Stimulated activated CD8-positive, alpha-beta memory T cell treated with anti-CD3 and anti-CD28 coated beads, Interleukin-2, amount 100 ng/mL, for 48 hours (primary cell): Measurements from ENCODE around the gene CDK19.

Experiments used
- DNase-seq, 2 donors: peaks; one replicate each; pipeline ENCODE4 v3.0.0-alpha.2; 2020; ENCODE audit warnings: low read depth in 2 of 2

CDK19 gene

DNA sequence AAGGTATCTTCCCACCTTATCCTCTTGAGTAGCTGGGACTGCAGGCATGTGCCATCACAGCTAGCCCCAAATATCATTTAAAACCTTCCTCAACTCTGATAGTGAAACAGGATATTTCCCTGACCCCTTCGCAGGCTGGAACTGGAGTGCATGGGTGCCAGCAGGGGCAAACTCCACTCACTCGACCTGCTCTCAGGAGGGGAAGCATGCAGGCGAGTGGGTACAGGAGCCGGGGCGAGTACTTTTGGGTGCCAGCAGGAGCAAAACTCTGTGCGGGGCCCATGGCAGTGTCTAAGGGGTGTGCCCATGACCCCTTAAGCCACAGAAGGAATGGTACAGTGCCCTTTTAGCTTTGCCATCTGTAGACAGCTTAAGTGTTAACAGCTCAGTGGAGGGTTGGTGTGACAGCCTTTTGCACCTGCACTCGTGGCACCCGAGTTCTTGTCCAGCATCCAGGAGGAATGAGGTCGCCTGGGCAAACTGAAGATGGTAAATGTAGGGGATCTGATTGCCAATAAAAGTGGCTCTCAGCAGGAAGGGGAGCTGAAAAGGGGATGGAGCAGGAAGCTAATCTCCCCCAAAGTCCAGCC is 155.1 kb downstream of the CDK19 start:
- DNase-seq = no peak

DNA sequence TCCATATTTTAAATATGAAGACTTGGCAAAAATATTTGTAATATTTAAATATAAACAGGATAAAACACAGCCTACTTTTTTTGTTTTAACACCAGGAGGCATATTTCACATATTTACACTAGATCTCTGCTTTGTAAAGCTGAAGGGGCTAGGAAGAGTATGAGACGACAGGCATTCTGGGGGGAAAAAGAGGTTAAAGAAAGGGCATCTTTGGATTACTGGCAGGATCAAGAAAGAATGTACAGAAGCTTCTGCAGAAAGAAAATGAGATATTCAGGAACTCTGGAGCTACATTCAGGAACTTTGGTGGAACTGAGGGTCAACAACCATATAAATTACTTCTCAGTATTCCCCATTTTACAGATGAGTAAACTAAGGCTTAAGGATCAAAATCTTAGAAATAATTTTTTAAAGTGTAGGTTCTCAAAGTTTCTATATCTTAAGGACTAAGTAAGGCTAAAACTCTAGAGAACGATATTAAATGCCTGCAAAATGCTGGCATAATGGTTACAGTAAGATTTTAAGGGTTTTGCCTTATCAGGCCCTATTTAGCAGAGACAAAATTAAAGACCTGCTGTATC is 156.5 kb downstream of the CDK19 start:
- DNase-seq = no peak

GRCh38 chr6:110656492-110656891 is 158.8 kb downstream of the CDK19 start:
- no peak for DNase-seq

- no peak for DNase-seq
Observed at GRCh38 chr6:110655821-110656220, 159.4 kb downstream of the CDK19 start.

GRCh38 chr6:110654096-110654820 is 161.0 kb downstream of the CDK19 start:
- DNase-seq = no peak

- DNase-seq = no peak
Observed at GRCh38 chr6:110653381-110653780, 161.9 kb downstream of the CDK19 start.

- DNase-seq = no peak
Observed at GRCh38 chr6:110652520-110652919, 162.7 kb downstream of the CDK19 start.

- DNase-seq = no peak
Observed at GRCh38 chr6:110650755-110651154, 164.5 kb downstream of the CDK19 start.

DNA sequence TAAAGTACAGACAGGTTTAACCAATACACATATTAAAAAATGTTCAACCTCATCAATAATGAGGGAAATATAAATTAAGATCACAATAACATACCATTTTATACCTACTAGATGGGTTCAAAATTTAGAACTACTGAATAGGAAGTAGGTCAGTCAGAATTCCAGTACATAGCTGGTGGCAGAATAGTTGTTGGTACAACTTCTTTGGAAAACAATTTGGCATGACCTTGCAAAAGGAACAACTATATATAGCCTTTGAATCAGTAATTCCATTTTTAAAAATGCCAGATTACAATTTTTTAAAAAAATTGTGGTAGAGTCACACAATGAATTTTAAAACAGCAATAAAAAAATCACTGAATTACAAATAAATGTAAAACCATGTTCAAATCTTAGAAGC is 165.6 kb downstream of the CDK19 start:
- no peak for DNase-seq

DNA sequence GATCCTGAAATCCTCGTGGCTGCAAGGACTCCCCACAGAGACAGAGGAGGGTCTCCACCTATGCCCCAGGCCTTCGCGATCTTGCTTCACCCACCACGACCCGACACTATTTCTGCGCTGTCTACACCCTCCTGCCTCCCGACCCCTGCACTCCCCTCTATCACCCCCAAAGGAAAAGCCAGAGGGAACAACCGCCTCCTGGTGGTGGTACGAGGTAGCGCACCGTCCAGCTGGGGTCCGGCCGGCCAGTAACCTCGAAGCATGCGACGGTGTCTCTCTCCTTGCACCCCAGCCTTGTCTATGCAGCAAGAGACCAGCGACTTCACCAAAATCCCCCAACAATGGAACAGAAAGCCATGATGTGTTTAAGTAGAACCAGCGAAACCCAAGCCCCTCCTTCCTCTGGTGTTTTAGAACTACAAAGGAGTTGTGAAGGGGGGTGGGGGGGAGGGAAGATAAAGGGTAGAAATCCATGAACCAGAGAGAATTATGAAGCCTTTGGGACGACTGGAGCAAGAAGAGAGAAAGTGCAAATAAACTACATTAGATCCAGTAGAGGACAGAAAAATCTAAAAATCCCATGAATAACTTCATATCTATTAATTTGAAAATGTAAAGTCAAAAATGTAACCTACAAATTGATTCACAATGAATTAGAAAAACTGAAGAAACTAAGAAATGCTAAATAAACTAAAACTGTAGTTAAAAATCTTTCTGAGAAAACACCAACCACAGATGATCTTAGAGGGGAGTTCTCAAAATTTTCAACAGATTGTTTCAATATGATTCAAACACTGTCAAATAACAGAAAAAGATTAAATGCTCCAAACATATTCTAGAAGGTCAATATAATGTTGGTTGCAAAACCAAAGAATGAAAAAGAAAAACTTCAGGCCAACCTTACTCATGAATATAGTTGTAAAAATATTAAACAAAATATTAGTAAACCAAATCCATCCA is 168.0 kb downstream of the CDK19 start:
- no peak for DNase-seq

DNA sequence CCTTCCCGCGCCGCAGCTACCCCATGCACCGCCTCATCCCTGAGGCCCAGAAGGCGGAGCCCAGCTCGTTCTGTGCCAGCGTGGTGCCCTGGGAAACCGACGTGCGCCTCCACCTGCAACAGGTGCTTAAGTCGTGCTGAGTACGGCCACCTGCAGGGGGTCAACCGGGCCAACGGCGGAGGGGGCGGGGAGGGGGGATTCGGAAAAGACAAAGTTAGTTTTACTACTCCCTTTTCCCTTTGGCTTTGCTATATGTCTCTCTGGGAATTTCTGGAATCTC is 168.9 kb downstream of the CDK19 start:
- DNase-seq = no peak

GRCh38 chr6:110645685-110646418 is 169.4 kb downstream of the CDK19 start:
- no peak for DNase-seq

DNA sequence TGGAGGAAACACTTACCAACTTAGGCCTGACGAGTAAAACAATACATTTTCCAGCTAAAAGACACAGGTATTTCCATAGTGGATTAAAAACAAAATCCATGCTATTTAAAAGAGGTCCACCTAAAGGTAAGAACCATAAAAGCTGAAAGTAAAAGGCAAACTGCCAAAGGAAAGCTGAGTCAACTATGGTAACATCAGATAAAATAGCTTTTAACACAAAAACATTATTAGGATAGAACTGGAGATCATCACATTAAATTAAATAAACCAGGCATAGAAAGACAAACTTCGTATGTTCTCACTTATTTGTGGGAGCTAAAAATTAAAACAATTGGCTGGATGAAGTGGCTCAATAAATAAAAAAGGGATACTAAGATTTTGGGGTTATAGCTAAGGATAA is 172.1 kb downstream of the CDK19 start:
- DNase-seq = no peak

DNA sequence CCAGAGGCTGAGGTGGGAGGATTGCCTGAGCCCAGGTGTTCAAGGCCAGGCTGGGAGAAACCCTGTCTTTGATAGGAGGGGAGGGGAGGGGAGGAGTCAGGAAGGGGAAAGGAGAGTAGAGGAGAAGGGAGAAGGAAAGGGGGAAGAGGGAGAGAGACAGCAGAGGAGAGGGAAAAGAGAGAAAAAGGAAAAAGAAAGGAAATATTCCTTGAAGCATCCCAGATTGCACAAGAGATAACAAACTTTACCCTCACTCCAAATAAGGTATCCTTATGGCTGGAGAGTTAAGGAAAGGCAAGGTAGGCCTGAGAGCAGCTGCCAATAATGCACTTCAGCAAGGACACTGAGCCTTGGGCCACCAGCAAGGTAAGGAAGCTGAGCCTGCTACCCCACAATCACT is 172.6 kb downstream of the CDK19 start:
- no peak for DNase-seq

- no peak for DNase-seq
Observed at GRCh38 chr6:110636781-110637180, 178.5 kb downstream of the CDK19 start.

DNA sequence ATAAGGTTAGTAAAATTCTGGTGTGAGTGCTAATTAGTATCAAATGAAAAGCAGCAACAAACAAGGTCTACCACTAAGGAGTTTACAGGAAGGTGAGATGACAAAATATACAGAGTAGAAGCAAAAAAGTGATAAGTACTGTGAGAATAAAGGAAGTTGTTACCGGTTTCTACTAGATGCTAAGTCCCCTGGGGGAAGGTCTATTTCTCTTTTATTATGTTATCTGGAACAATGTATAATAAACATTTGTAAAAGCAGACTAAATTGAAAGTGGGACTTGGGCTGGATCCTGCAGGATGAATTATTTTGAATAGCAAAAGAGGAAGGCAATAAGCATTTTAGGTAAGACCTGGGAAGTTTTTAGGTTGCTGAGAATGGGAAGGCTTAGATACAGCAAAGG is 180.2 kb downstream of the CDK19 start:
- no peak for DNase-seq

GRCh38 chr6:110633731-110634213 is 181.5 kb downstream of the CDK19 start:
- no peak for DNase-seq

- DNase-seq = no peak
Observed at GRCh38 chr6:110629153-110629552, 186.1 kb downstream of the CDK19 start.

- no peak for DNase-seq
Observed at GRCh38 chr6:110628330-110628729, 186.9 kb downstream of the CDK19 start.

DNA sequence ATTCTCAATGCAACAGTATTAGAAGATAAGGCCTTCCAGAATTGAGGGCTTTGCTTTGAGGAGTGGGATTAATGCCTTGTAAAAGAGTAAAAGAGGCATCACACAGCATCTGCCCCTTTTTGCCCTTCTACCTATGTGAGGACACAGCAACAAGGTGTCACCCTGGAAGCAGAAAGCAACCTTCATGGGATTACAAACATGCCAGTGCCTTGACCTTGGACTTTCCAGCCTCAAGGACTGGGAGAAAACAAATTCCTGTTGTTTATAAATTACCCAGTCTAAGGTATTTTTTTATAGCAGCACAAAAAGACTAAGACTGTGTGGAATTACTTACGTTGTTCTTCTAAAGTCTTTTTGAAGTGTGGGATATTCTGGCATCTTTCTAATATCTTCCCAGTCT is 188.8 kb downstream of the CDK19 start:
- DNase-seq = no peak

DNA sequence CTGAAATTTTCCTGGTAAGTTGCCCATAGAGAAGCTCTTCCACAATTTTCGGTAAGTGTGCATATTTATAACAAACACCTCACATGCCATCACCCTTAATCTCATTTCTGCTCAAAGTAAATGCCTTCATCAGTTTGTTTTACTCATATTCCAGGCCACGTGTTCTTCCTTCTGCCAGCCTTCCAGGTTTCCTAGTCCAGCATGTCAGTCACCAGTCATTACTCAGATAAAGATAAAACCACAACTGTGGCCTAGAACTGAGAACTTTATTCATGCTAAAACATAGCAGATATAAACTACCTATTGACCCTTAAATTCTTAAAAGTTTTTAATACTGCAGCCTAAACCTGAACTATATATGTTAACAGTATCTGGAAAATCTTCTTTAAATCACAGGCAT is 189.4 kb downstream of the CDK19 start:
- DNase-seq = no peak
